CD4-positive, alpha-beta T cell (primary cell): ENCODE data around the gene SEC62. TPM values are rescaled to one million over a fixed set of nuclear protein-coding genes. Genes with fewer than 3 reads are reported as not detected.

ENCODE experiments used
- ATAC-seq: fragments of 200-7000 bp; cut with Tn5 transposase; one replicate; pipeline ENCODE4 v1.10.0; 2022; ENCODE audit warnings: mild to moderate bottlenecking; ENCODE audit not compliant: poor library complexity
- CTCF ChIA-PET: fragments of 350-600 bp; sonication (Branson Sonifier 250); formaldehyde crosslinking; loops from one replicate; lab custom pipeline; 2021; ENCODE audit warnings: antibody characterized with exemption, inconsistent platforms; lab: Charles Lee
- POLR2A ChIA-PET: fragments of 350-600 bp; sonication (Branson Sonifier 250); formaldehyde crosslinking; loops from one replicate; lab custom pipeline; 2021; ENCODE audit warnings: antibody characterized with exemption, inconsistent platforms; lab: Charles Lee
- DNase-seq, 14 experiments: peaks; one replicate each; pipeline ENCODE4 v3.0.0-alpha.2; 2013 to 2020; ENCODE audit warnings: mixed read lengths in 2 of 14
- H3K27ac ChIP-seq, 2 donors: one replicate each; pipeline versions ENCODE4 v1.5.1 to v1.7.0; 2013; ENCODE audit warnings: low read length in 2 of 2, low read depth in 1 of 2, mild to moderate bottlenecking in 1 of 2
- H3K27me3 ChIP-seq, 2 experiments: 1 replicate in 1 of 2; 2 replicates in 1 of 2; pipeline versions ENCODE4 v1.6.1 to v1.7.0; 2013; ENCODE audit warnings: low read length in 2 of 2, control low read depth in 1 of 2, mild to moderate bottlenecking in 1 of 2, moderate library complexity in 1 of 2; ENCODE audit not compliant: insufficient read depth in 2 of 2, control insufficient read depth in 1 of 2
- H3K36me3 ChIP-seq: one replicate; pipeline ENCODE4 v1.6.1; 2013; ENCODE audit warnings: low read length, control low read depth; ENCODE audit not compliant: insufficient read depth
- H3K4me1 ChIP-seq: one replicate; pipeline ENCODE4 v1.6.1; 2013; ENCODE audit warnings: low read length, control low read depth; ENCODE audit not compliant: insufficient read depth
- H3K4me3 ChIP-seq: one replicate; pipeline ENCODE4 v1.5.1; 2013; ENCODE audit warnings: mild to moderate bottlenecking, low read length, moderate library complexity
- H3K9me3 ChIP-seq, 2 experiments: 1 replicate in 1 of 2; 2 replicates in 1 of 2; pipeline versions ENCODE4 v1.6.1 to v1.7.0; 2013; ENCODE audit warnings: low read length in 2 of 2, mild to moderate bottlenecking in 2 of 2, control low read depth in 1 of 2, moderate library complexity in 1 of 2; ENCODE audit not compliant: control insufficient read depth in 1 of 2, insufficient read depth in 1 of 2
- H3K27ac Mint-ChIP-seq: one replicate; pipeline ENCODE4 v1.8.0; 2020; ENCODE audit warnings: mixed read lengths
- H3K27me3 Mint-ChIP-seq: one replicate; pipeline ENCODE4 v1.8.0; 2021; ENCODE audit warnings: mixed read lengths
- H3K36me3 Mint-ChIP-seq: one replicate; pipeline ENCODE4 v1.8.0; 2021; ENCODE audit warnings: low read depth, mixed read lengths
- H3K4me1 Mint-ChIP-seq: one replicate; pipeline ENCODE4 v1.8.0; 2021; ENCODE audit warnings: low read depth, mixed read lengths
- H3K4me3 Mint-ChIP-seq: one replicate; pipeline ENCODE4 v1.8.0; 2020; ENCODE audit warnings: mild to moderate bottlenecking, mixed read lengths
- H3K9me3 Mint-ChIP-seq: one replicate; pipeline ENCODE4 v1.8.0; 2020; ENCODE audit warnings: mixed read lengths
- intact Hi-C, 2 experiments: fragments of 100-400 bp; cut with DNase I in 1 of 2; cut with micrococcal nuclease in 1 of 2; formaldehyde crosslinking; loops; one replicate each; pipeline versions ENCODE4 v1.15.1 to v1.9.0; 2023 to 2025; cut with DNase I, micrococcal nuclease
- total RNA-seq, 174 experiments: library from RNA in 2 of 174; stranded (reverse) in 2 of 174; gene quantifications; one replicate each; pipeline ENCODE4 v1.2.3 and lab custom pipeline; 2021 to 2026
- TF ChIP-seq, protein P1 (sequence below): fragments of 200-600 bp; IDR thresholded peaks from one replicate; pipeline ENCODE4 v1.8.0; 2022; ENCODE audit warnings: antibody characterized with exemption, mild to moderate bottlenecking

The SEC62 gene
- total RNA-seq, 2 experiments from 2014 or later: 113 to 117 TPM

DNA sequence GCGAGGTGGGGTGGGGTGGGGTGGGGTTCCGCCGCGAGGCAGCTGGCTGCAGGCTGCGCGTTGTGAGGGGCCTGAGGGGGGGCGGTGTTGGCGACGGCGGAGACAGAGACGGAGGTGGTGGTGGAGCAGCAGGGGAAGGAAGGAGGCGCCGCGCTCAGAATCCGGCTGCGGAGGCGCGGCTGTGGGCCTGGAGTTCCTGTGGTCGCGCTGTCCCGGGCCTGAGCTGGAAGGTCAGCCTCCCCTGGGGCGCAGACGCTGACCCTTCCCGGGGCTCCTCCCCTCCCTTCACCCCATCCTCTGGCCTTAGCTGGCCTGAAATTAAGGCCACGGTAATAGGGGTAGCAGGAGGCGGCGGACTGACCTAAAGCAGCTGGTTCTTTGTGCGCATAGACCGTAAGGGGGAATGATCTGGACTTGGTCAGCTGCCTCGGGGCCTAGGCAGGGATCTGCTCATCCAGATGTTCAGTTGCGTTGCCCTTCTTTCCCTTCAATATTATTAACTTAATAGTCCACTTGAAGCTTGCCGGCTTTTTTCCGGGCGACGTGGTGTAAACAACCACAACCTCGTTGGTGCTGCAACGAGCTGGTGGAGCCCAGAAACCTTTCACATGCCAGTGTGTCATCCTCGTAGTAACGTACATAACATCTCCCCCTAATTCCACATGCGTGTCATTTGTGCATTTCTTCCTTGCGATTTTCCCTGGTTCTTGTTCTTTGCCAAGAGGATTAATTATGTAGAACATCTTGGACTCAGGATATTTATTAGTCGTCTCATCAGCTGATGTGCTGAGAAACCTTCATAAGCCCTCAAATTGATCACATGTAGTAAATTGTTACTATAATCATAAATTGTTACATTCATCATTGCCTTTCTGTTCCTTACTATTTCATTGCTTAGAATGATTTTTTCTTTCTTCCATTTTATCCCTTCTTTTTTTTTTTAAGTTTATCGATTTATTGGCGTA, 626 bp downstream of the SEC62 start:
- DNase-seq (peak in 12 of 14 experiments; percentile 9 to 70 (median 29)), ATAC-seq (peak; percentile 71)
- Mint-ChIP-seq H3K36me3 (peaks cover 48% of the 10 kb centered on the region), H3K4me1 (peaks cover 83% of the 10 kb centered on the region), H3K9me3 (no peaks in the 10 kb centered on the region), H3K27ac (peak overlapping the region; percentile 99), H3K4me3 (peak overlapping the region; percentile 99), H3K27me3 (no peaks in the 10 kb centered on the region)
- TF ChIP-seq, protein P1, sequence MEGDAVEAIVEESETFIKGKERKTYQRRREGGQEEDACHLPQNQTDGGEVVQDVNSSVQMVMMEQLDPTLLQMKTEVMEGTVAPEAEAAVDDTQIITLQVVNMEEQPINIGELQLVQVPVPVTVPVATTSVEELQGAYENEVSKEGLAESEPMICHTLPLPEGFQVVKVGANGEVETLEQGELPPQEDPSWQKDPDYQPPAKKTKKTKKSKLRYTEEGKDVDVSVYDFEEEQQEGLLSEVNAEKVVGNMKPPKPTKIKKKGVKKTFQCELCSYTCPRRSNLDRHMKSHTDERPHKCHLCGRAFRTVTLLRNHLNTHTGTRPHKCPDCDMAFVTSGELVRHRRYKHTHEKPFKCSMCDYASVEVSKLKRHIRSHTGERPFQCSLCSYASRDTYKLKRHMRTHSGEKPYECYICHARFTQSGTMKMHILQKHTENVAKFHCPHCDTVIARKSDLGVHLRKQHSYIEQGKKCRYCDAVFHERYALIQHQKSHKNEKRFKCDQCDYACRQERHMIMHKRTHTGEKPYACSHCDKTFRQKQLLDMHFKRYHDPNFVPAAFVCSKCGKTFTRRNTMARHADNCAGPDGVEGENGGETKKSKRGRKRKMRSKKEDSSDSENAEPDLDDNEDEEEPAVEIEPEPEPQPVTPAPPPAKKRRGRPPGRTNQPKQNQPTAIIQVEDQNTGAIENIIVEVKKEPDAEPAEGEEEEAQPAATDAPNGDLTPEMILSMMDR: no peak
- ChIA-PET POLR2A (interaction anchor here (0.5 to 4.0 kb wide), 33 partner anchors 8 to 390 kb away, joined by 3 to 53 read pairs (median 6); partner anchors contain the start of genes GPR160, LRRC31, LRRC34 and LRRIQ4), CTCF (interaction anchor here (0.6 to 2.2 kb wide), 13 partner anchors 10 to 213 kb away, joined by 3 to 13 read pairs (median 3); partner anchors contain the start of genes ACTRT3 and MYNN)
- Histone ChIP-seq H3K36me3 (no peaks in the 10 kb centered on the region), H3K4me1 (peaks cover 18% of the 10 kb centered on the region), H3K27me3 (no peaks in the 10 kb centered on the region), H3K27ac (peak overlapping the region; percentile 84 to 92), H3K9me3 (no peaks in the 10 kb centered on the region), H3K4me3 (peak overlapping the region; percentile 66)
- intact Hi-C loops: loop anchor here (1.0 to 10.0 kb wide), 11 partner anchors 65 to 908 kb away; partner anchors contain the start of genes LRRC34 (in 1 of the 2), LRRIQ4 (in 1 of the 2), MYNN (in 1 of the 2) and RPL22L1 (in 1 of the 2)

DNA sequence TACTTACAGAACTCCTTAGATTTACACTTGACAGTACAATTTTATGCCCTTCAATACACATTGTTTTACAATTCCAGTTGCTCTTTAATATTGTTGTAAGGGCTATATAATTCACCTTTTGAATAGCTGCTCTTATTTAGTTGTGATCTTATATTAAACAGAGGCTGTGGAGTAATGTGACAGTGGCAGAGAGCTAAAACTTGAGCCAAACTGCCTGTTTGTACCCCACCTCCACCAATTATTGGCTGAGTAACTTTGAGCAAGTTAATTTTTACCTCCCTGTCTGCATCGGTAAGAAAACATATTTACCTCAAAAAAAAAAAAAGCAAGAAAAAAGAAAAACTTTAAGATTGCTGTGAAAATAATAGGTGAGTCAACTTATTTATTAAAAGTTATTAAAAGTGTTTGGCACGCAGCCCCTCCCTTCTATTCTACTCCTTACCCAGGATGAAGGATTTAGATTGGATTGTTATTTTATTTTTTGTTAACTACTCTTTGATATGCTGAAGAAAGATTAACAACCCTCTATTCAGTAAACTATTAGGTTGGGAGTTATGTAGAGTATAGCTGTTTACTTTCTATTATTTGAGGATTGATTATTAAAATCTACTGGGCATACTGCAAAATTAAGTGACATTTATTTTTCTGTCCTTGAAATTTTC, 1.7 kb downstream of the SEC62 start:
- intact Hi-C loops: loop anchor here (5.0 to 10.0 kb wide), 7 partner anchors 64 to 906 kb away; partner anchors contain the start of genes LRRC34 (in 1 of the 2), LRRIQ4 (in 1 of the 2), RPL22L1 (in 1 of the 2) and SKIL (in 1 of the 2)
- ATAC-seq (no peak), DNase-seq (no peak)
- peak overlapping the region; percentile 99 for H3K27ac Mint-ChIP-seq
- peaks cover 18% of the 10 kb centered on the region for H3K4me1 ChIP-seq
- TF ChIP-seq, protein P1: no peak
- POLR2A ChIA-PET: interaction anchor here (1.0 to 4.0 kb wide), 11 partner anchors 9 to 389 kb away, joined by 3 to 53 read pairs (median 25); partner anchors contain the start of genes GPR160, MYNN, PHC3 and SKIL
- H3K9me3 Mint-ChIP-seq: no peaks in the 10 kb centered on the region
- CTCF ChIA-PET: interaction anchor here (0.9 to 1.4 kb wide), 3 partner anchors 41 to 205 kb away, joined by 3 to 5 read pairs (median 3); no protein-coding TSS in a partner anchor
- peaks cover 83% of the 10 kb centered on the region for H3K4me1 Mint-ChIP-seq
- peaks cover 53% of the 10 kb centered on the region for H3K36me3 Mint-ChIP-seq
- H3K27me3 Mint-ChIP-seq: no peaks in the 10 kb centered on the region
- H3K27me3 ChIP-seq: no peaks in the 10 kb centered on the region
- H3K9me3 ChIP-seq: no peaks in the 10 kb centered on the region
- peak overlapping the region; percentile 66 for H3K4me3 ChIP-seq
- H3K36me3 ChIP-seq: no peaks in the 10 kb centered on the region
- peak overlapping the region in 1 of 2 donors; percentile 30 for H3K27ac ChIP-seq
- H3K4me3 Mint-ChIP-seq: peak overlapping the region; percentile 99
